ENCODE data around the gene CCDC107. TPM values are rescaled to one million over a fixed set of nuclear protein-coding genes. Genes with fewer than 3 reads are reported as not detected.
"Not testable (repeated sequence)": the region's sequence is repeated elsewhere in the genome, so short reads cannot be mapped to it uniquely, and the experiment has no call there.

CCDC107 gene
- 30.6 TPM for polyA plus RNA-seq (2012; ENCODE audit: insufficient read depth, insufficient read length, low read depth)

- 0 out of 2 replicates have a peak, but pooled peaks cover 3% of the 10 kb centered on the region for H3K4me1 ChIP-seq
- TF ChIP-seq CTCF (IDR thresholded peaks at IDR 0.05; ENCODE audit: low read depth, low read length) = peak; percentile 49
Observed at GRCh38 chr9:35658137-35658967, at the start of gene CCDC107. CCDC107 (plus strand) TSS chr9:35658292; CDS start chr9:35658380, 88 bp downstream.

GRCh38 chr9:35609001-35609819, 48.9 kb upstream of the CCDC107 start:
- Histone ChIP-seq H3K4me1 (no peaks in the 10 kb centered on the region), H3K9me3 (no peaks in the 10 kb centered on the region), H3K36me3 (no peaks in the 10 kb centered on the region), H3K4me3 (ENCODE audit: low read depth, low read length) (no peak overlapping the region), H3K27me3 (no peaks in the 10 kb centered on the region)
- DNase-seq = no peak
- no peak for TF ChIP-seq CTCF (IDR thresholded peaks at IDR 0.05; ENCODE audit: low read depth, low read length)

More at GRCh38 chr9:35658137-35658967, at the start of gene CCDC107:
- DNase-seq = peak; percentile 92
- Histone ChIP-seq H3K4me3 (ENCODE audit: low read depth, low read length) (peak within 1 kb of the TSS; percentile 72), H3K9me3 (no peaks in the 10 kb centered on the region), H3K36me3 (peaks cover 4% of the 10 kb centered on the region), H3K27me3 (no peaks in the 10 kb centered on the region)

- DNase-seq = no peak
- H3K27me3 ChIP-seq = no peaks in the 10 kb centered on the region
- H3K36me3 ChIP-seq = no peaks in the 10 kb centered on the region
- no peaks in the 10 kb centered on the region for H3K4me1 ChIP-seq
- no peak overlapping the region for H3K4me3 ChIP-seq (ENCODE audit: low read depth, low read length)
- TF ChIP-seq CTCF (IDR thresholded peaks at IDR 0.05; ENCODE audit: low read depth, low read length) = no peak
- H3K9me3 ChIP-seq = no peaks in the 10 kb centered on the region
Observed at GRCh38 chr9:35609820-35610163, 48.3 kb upstream of the CCDC107 start.

GRCh38 chr9:35611230-35611797, 46.8 kb upstream of the CCDC107 start:
- Histone ChIP-seq H3K4me3 (ENCODE audit: low read depth, low read length) (no peak overlapping the region), H3K36me3 (no peaks in the 10 kb centered on the region), H3K9me3 (no peaks in the 10 kb centered on the region), H3K27me3 (no peaks in the 10 kb centered on the region), H3K4me1 (no peaks in the 10 kb centered on the region)
- DNase-seq = peak; percentile 54
- peak; percentile 83 for TF ChIP-seq CTCF (IDR thresholded peaks at IDR 0.05; ENCODE audit: low read depth, low read length)

- not testable (repeated sequence) for H3K9me3 ChIP-seq; H3K27me3 ChIP-seq; H3K4me3 ChIP-seq (ENCODE audit: low read depth, low read length); H3K36me3 ChIP-seq; H3K4me1 ChIP-seq; DNase-seq
Observed at GRCh38 chr9:35612066-35612465, 46.0 kb upstream of the CCDC107 start.

- no peaks in the 10 kb centered on the region for H3K4me1 ChIP-seq
- no peak for DNase-seq
- H3K9me3 ChIP-seq = no peaks in the 10 kb centered on the region
- H3K36me3 ChIP-seq = no peaks in the 10 kb centered on the region
- no peak for TF ChIP-seq CTCF (IDR thresholded peaks at IDR 0.05; ENCODE audit: low read depth, low read length)
- H3K4me3 ChIP-seq (ENCODE audit: low read depth, low read length) = no peak overlapping the region
- H3K27me3 ChIP-seq = peaks cover 6% of the 10 kb centered on the region
Observed at GRCh38 chr9:35612843-35613242, 45.2 kb upstream of the CCDC107 start.
